Common myeloid progenitor, CD34-positive (primary cell): ENCODE data around the gene SLC25A44.
A peak's percentile ranks its signal among the peaks of the same experiment; 100 is the strongest.

Experiments
- CTCF ChIA-PET: fragments of 350-600 bp; sonication (Branson Sonifier 250); formaldehyde crosslinking; loops from one replicate; lab custom pipeline; 2021; ENCODE audit warnings: antibody characterized with exemption; lab: Charles Lee
- POLR2A ChIA-PET: fragments of 350-600 bp; sonication (Branson Sonifier 250); formaldehyde crosslinking; loops from one replicate; lab custom pipeline; 2021; ENCODE audit warnings: antibody characterized with exemption; lab: Charles Lee
- DNase-seq, 3 donors: peaks; one replicate each; pipeline versions ENCODE4 v3.0.0 to v3.0.0-alpha.2; 2013
- H3K27ac ChIP-seq, 2 experiments: 1 replicate in 1 of 2; 2 replicates in 1 of 2; pipeline ENCODE4 v1.7.0; 2013; ENCODE audit warnings: inconsistent platforms in 2 of 2, low read length in 2 of 2, mild to moderate bottlenecking in 2 of 2, low read depth in 1 of 2, moderate library complexity in 1 of 2; ENCODE audit not compliant: severe bottlenecking in 2 of 2, insufficient read depth in 1 of 2, poor library complexity in 1 of 2
- H3K27me3 ChIP-seq, 5 experiments: replicated peaks in 2 of 5; 1 replicate in 3 of 5; 2 replicates in 2 of 5; pipeline versions ENCODE4 v1.6.1 to v1.7.0; 2013; ENCODE audit warnings: low read length in 4 of 5, mild to moderate bottlenecking in 2 of 5, moderate library complexity in 2 of 5, inconsistent platforms in 1 of 5; ENCODE audit not compliant: insufficient read depth in 5 of 5, control insufficient read depth in 4 of 5
- H3K36me3 ChIP-seq, 4 experiments: 1 replicate in 2 of 4; 2 replicates in 2 of 4; pipeline versions ENCODE4 v1.6.1 to v1.7.0; 2013; ENCODE audit warnings: low read length in 3 of 4, control low read depth in 1 of 4, mild to moderate bottlenecking in 1 of 4; ENCODE audit not compliant: control insufficient read depth in 4 of 4, insufficient read depth in 4 of 4
- H3K4me1 ChIP-seq, 4 experiments: 1 replicate in 3 of 4; 2 replicates in 1 of 4; pipeline versions ENCODE4 v1.6.1 to v1.7.1; 2013; ENCODE audit warnings: low read length in 3 of 4, mild to moderate bottlenecking in 3 of 4, control low read depth in 1 of 4, inconsistent platforms in 1 of 4, moderate library complexity in 1 of 4; ENCODE audit not compliant: control insufficient read depth in 4 of 4, insufficient read depth in 4 of 4; ENCODE audit errors: control extremely low read depth in 1 of 4
- H3K4me3 ChIP-seq, 7 experiments: 1 replicate in 4 of 7; 2 replicates in 3 of 7; pipeline versions ENCODE4 v1.5.1 to v1.7.0; 2013; ENCODE audit warnings: mild to moderate bottlenecking in 7 of 7, low read length in 6 of 7, moderate library complexity in 6 of 7, inconsistent platforms in 2 of 7, low read depth in 2 of 7, control low read depth in 1 of 7; ENCODE audit not compliant: insufficient read depth in 4 of 7, control insufficient read depth in 1 of 7; ENCODE audit errors: extremely low read depth in 1 of 7
- H3K9me3 ChIP-seq, 5 experiments: 1 replicate in 4 of 5; 2 replicates in 1 of 5; pipeline versions ENCODE4 v1.6.1 to v1.7.1; 2013; ENCODE audit warnings: low read length in 4 of 5, mild to moderate bottlenecking in 2 of 5, inconsistent platforms in 1 of 5, low read depth in 1 of 5, moderate library complexity in 1 of 5; ENCODE audit not compliant: control insufficient read depth in 4 of 5, insufficient read depth in 2 of 5; ENCODE audit errors: control extremely low read depth in 1 of 5
- WGBS: methylation state at CpG from one replicate; pipeline ENCODE4 v1.1.5; 2013; ENCODE audit not compliant: insufficient coverage; 5-methylcytosine and 5-hydroxymethylcytosine counted together

Gene SLC25A44

DNA sequence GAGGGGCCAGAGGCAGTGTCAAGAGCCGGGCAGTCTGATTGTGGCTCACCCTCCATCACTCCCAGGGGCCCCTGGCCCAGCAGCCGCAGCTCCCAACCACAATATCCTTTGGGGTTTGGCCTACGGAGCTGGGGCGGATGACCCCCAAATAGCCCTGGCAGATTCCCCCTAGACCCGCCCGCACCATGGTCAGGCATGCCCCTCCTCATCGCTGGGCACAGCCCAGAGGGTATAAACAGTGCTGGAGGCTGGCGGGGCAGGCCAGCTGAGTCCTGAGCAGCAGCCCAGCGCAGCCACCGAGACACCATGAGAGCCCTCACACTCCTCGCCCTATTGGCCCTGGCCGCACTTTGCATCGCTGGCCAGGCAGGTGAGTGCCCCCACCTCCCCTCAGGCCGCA, 48.0 kb downstream of the SLC25A44 start, which contains the start of gene BGLAP:
TSS of gene BGLAP (plus strand) at position 259 of the 400 bp plus-strand sequence. CDS start at position 307, 48 bp downstream.
- POLR2A ChIA-PET: interaction anchor here (1.4 kb wide), 1 partner anchor 10 kb away, joined by 4 read pairs; no protein-coding TSS in a partner anchor
- Histone ChIP-seq H3K9me3 (no peaks in the 10 kb centered on the region), H3K27ac (no peak within 1 kb of the TSS), H3K4me1 (peaks cover 0 to 40% (median 38%) of the 10 kb centered on the region in 4 experiments), H3K4me3 (no peak within 1 kb of the TSS), H3K36me3 (peaks cover 0 to 43% (median 32%) of the 10 kb centered on the region in 4 experiments), H3K27me3 (peaks cover 0 to 2% (median 0%) of the 10 kb centered on the region in 5 experiments)
- 46% methylated on average over 12 of the region's 14 CpGs for WGBS
- DNase-seq: no peak
- CTCF ChIA-PET: interaction anchor here (0.6 to 1.6 kb wide), 4 partner anchors 17 to 55 kb away, joined by 3 to 4 read pairs (median 4); no protein-coding TSS in a partner anchor

DNA sequence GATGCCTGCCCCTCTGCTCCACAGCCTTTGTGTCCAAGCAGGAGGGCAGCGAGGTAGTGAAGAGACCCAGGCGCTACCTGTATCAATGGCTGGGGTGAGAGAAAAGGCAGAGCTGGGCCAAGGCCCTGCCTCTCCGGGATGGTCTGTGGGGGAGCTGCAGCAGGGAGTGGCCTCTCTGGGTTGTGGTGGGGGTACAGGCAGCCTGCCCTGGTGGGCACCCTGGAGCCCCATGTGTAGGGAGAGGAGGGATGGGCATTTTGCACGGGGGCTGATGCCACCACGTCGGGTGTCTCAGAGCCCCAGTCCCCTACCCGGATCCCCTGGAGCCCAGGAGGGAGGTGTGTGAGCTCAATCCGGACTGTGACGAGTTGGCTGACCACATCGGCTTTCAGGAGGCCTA, 48.8 kb downstream of the SLC25A44 start:
- POLR2A ChIA-PET: no interaction called here
- 96% methylated on average over 8 of the region's 10 CpGs for WGBS

DNA sequence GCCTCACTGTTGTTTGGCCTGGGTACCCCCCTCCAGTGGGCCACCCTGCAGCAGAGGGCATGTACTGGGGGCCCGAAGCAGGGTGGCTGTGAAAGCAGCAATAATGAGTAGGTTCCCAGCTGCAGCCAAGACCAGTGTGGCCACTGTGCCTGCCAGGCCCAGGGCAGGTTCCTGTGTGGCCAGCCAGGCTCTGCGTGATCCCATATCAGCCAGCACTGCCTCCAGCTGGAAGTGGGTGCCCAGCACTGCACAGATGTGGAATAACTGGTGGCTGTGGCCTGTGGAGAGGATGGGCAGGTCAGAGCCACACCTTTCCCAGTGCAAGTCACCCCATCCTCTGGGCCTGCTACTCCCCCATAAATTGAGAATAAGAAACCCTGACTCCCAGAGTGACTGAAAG, 50.2 kb downstream of the SLC25A44 start:
- H3K27ac ChIP-seq: no peak overlapping the region
- H3K36me3 ChIP-seq: peaks cover 0 to 36% (median 19%) of the 10 kb centered on the region in 4 experiments
- no peaks in the 10 kb centered on the region for H3K9me3 ChIP-seq
- H3K4me3 ChIP-seq: no peak overlapping the region
- H3K4me1 ChIP-seq: peaks cover 0 to 44% (median 39%) of the 10 kb centered on the region in 4 experiments
- ChIA-PET POLR2A (no interaction called here), CTCF (interaction anchor here (1.1 kb wide), 1 partner anchor 19 kb away, joined by 3 read pairs; no protein-coding TSS in a partner anchor)
- 100% methylated on average over 2 of the region's 2 CpGs for WGBS
- DNase-seq: no peak
- peaks cover 0 to 2% (median 0%) of the 10 kb centered on the region in 5 experiments for H3K27me3 ChIP-seq

More for the DNA sequence above, 48.8 kb downstream of the SLC25A44 start:
- peaks cover 0 to 38% (median 27%) of the 10 kb centered on the region in 4 experiments for H3K36me3 ChIP-seq
- no peak for DNase-seq
- H3K4me1 ChIP-seq: peaks cover 0 to 42% (median 39%) of the 10 kb centered on the region in 4 experiments
- no peaks in the 10 kb centered on the region for H3K9me3 ChIP-seq
- CTCF ChIA-PET: no interaction called here
- no peak overlapping the region for H3K27ac ChIP-seq
- H3K27me3 ChIP-seq: peaks cover 0 to 2% (median 0%) of the 10 kb centered on the region in 5 experiments
- H3K4me3 ChIP-seq: no peak overlapping the region

DNA sequence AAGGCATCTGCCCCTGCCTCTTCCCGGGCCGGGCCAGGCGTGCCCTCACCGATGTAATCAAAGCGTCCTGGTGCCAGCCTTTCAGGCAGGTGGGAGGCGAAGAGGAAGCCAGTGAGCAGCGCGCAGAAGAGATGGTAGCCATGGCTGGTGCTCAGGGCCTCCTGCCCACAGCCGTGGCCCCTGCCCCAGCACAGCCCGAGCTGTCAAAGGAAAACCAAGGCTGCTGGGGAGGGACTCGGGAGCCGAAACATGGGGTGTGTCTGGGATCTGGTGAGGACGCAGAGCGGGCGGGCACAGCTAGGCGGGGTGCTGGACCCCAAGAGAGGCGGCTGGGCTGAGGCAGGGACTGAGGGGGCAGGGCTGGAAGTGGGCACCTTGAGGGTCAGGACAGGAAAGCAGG, 50.8 kb downstream of the SLC25A44 start:
- Histone ChIP-seq H3K27ac (no peak overlapping the region), H3K36me3 (peaks cover 0 to 36% (median 18%) of the 10 kb centered on the region in 4 experiments), H3K4me3 (no peak overlapping the region), H3K27me3 (peaks cover 0 to 2% (median 0%) of the 10 kb centered on the region in 5 experiments), H3K4me1 (peaks cover 0 to 49% (median 42%) of the 10 kb centered on the region in 4 experiments), H3K9me3 (no peaks in the 10 kb centered on the region)
- WGBS: 99% methylated on average over 15 of the region's 17 CpGs
- ChIA-PET POLR2A (no interaction called here), CTCF (no interaction called here)
- no peak for DNase-seq

DNA sequence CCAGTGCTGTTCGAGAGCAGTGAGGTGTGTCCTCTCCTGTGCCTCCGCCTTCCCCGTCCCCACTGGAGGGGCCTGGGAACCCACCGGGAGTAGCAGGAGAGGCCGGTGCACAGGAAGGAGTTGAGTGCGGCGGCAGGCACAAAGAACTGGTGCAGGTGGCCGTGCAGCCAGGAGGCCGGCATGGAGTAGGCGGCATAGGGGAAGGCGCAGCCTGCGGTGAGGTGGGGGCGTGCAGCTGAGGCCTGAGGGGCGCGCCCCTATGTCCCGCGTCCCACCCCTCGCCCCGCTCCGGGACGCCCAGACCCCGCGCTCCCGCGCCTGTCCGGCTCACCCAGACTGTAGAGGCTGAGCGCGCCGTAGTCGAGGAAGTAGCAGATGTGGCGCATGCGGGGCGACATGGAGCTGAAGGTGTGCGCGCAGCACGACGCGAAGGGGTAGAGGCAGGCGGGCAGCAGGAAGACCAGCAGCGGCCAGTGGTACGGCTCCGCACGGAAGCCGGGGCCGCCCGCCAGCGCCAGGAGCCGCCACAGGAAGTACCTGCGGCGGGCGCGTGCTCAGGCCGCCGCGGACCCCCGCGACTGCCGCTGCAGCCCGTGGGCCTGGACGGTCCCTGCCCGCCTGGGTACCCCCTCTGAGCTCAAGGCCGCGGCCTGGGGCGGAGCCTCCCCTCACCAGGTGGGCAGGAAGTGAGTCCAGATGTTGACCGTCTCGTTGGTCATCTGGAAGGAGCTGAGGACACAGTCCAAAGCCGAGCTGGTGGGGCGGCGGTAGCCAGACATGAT, 51.7 kb downstream of the SLC25A44 start:
- Histone ChIP-seq H3K27ac (no peak overlapping the region), H3K4me3 (peak overlapping the region in 5 of 7 experiments; percentile 14 to 55 (median 50)), H3K36me3 (peaks cover under 1 to 40% (median 23%) of the 10 kb centered on the region in 4 experiments), H3K9me3 (no peaks in the 10 kb centered on the region), H3K4me1 (peaks cover 0 to 58% (median 51%) of the 10 kb centered on the region in 4 experiments), H3K27me3 (peaks cover 0 to 2% (median 0%) of the 10 kb centered on the region in 5 experiments)
- 7% methylated on average over 63 of the region's 69 CpGs for WGBS
- ChIA-PET POLR2A (no interaction called here), CTCF (interaction anchor here (0.7 to 2.1 kb wide), 3 partner anchors 11 to 264 kb away, joined by 3 to 8 read pairs (median 3); no protein-coding TSS in a partner anchor)
- peak; percentile 18 to 68 (median 59) for DNase-seq

DNA sequence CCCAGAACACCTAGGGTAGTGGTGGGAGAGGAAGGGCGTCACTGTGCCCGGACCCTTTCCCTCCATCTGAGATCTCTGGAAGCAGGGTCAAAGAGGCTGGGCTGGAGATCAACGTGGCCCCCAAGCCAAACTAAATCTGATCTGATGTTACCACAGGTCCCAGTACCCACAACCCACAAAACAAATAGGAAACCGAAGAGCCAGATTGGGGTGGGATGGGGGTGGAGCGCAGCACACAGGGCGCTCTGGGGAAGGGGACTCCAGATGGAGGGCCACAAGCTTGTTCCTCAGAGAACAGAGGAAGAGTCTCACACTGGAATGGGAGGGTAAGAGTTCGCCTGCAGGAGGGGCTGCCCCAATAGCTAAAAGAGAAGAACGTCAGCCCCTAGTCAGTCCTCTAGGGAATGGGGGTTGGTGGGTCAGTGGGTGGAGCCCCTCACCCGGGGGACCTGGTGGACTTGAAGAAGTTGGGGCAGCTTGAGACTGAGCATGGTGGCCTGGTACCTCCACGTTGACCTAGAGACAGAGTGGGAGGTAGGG, 52.4 kb downstream of the SLC25A44 start:
- POLR2A ChIA-PET: no interaction called here

More for the DNA sequence above, 52.4 kb downstream of the SLC25A44 start:
- DNase-seq: peak in 2 of 3 donors; percentile 34 to 37
- Histone ChIP-seq H3K27me3 (peaks cover 0 to 2% (median 0%) of the 10 kb centered on the region in 5 experiments), H3K4me1 (peaks cover 0 to 59% (median 52%) of the 10 kb centered on the region in 4 experiments), H3K9me3 (no peaks in the 10 kb centered on the region), H3K36me3 (peaks cover 2 to 44% (median 28%) of the 10 kb centered on the region in 4 experiments), H3K4me3 (peak overlapping the region in 3 of 7 experiments; percentile 38 to 55 (median 54)), H3K27ac (no peak overlapping the region)
- 68% methylated on average over 7 of the region's 10 CpGs for WGBS
- CTCF ChIA-PET: interaction anchor here (0.6 to 2.1 kb wide), 5 partner anchors 8 to 264 kb away, joined by 3 to 8 read pairs (median 3); no protein-coding TSS in a partner anchor
